HepG2 (cell line): ENCODE data around the gene VPS54. TPM values are rescaled to one million over a fixed set of nuclear protein-coding genes. Genes with fewer than 3 reads are reported as not detected.

ENCODE experiments used
- BCL6 ChIP-seq: IDR thresholded peaks from 2 replicates; pipeline ENCODE4 v1.6.1; 2016; ENCODE audit warnings: missing genetic modification reagents, missing compliant biosample characterization
- CBX1 ChIP-seq: IDR thresholded peaks from one replicate; pipeline ENCODE4 v1.6.1; 2016; ENCODE audit warnings: antibody characterized with exemption, low read depth
- ELF4 ChIP-seq: sonication (generic); formaldehyde crosslinking; IDR thresholded peaks from 2 replicates; pipeline ENCODE4 v1.5.0; 2020; ENCODE audit warnings: missing genetic modification reagents, mild to moderate bottlenecking, moderate library complexity, borderline replicate concordance
- FOXA3 ChIP-seq: IDR thresholded peaks from 2 replicates; pipeline ENCODE4 v1.6.1; 2016; ENCODE audit warnings: missing genetic modification reagents, missing compliant biosample characterization
- FOXK1 ChIP-seq: sonication (generic); formaldehyde crosslinking; IDR thresholded peaks from 2 replicates; pipeline ENCODE4 v1.4.0; 2020; ENCODE audit warnings: low read depth, missing genetic modification reagents, borderline replicate concordance
- FOXM1 ChIP-seq: sonication (generic); formaldehyde crosslinking; IDR thresholded peaks from 2 replicates; pipeline ENCODE4 v1.5.0; 2020; ENCODE audit warnings: missing genetic modification reagents
- JUN ChIP-seq: sonication (generic); formaldehyde crosslinking; IDR thresholded peaks from 2 replicates; pipeline ENCODE4 v1.4.0; 2020; ENCODE audit warnings: mild to moderate bottlenecking, missing genetic modification reagents
- KDM1A ChIP-seq: IDR thresholded peaks from 2 replicates; pipeline ENCODE4 v1.6.1; 2016; ENCODE audit warnings: missing compliant biosample characterization
- PBX3 ChIP-seq: sonication (generic); formaldehyde crosslinking; IDR thresholded peaks from 2 replicates; pipeline ENCODE4 v1.8.1; 2023; ENCODE audit warnings: missing genetic modification reagents, inconsistent platforms, borderline replicate concordance
- POLR2G ChIP-seq: fragments of 200-400 bp; formaldehyde crosslinking; IDR thresholded peaks from 2 replicates; pipeline ENCODE4 v1.6.1; 2018; ENCODE audit warnings: mild to moderate bottlenecking, low read depth, low read length, moderate library complexity
- PRDM15 ChIP-seq: sonication (generic); formaldehyde crosslinking; IDR thresholded peaks from 2 replicates; pipeline ENCODE4 v1.4.0; 2020; ENCODE audit warnings: missing genetic modification reagents
- SOX5 ChIP-seq: IDR thresholded peaks from 2 replicates; pipeline ENCODE4 v1.6.1; 2016; ENCODE audit warnings: borderline replicate concordance
- SSRP1 ChIP-seq: IDR thresholded peaks from 2 replicates; pipeline ENCODE4 v1.6.1; 2016; ENCODE audit warnings: control low read depth
- ZBTB3 ChIP-seq: sonication (generic); formaldehyde crosslinking; IDR thresholded peaks from 2 replicates; pipeline ENCODE4 v1.4.0; 2020; ENCODE audit warnings: low read depth, mild to moderate bottlenecking, moderate library complexity, missing genetic modification reagents, borderline replicate concordance
- ZIK1 ChIP-seq: sonication (generic); formaldehyde crosslinking; IDR thresholded peaks from 2 replicates; pipeline ENCODE4 v1.5.0; 2020; ENCODE audit warnings: mild to moderate bottlenecking, low read depth, missing genetic modification reagents, borderline replicate concordance
- ZNF136 ChIP-seq: sonication (generic); formaldehyde crosslinking; IDR thresholded peaks from 2 replicates; pipeline ENCODE4 v1.8.1; 2022; ENCODE audit warnings: low read depth, mild to moderate bottlenecking, moderate library complexity, missing genetic modification reagents
- ZNF17 ChIP-seq: sonication (generic); formaldehyde crosslinking; IDR thresholded peaks from 2 replicates; pipeline ENCODE4 v1.5.0; 2020; ENCODE audit warnings: mild to moderate bottlenecking, missing genetic modification reagents
- ZNF263 ChIP-seq: sonication (generic); formaldehyde crosslinking; IDR thresholded peaks from 2 replicates; pipeline ENCODE4 v1.4.0; 2020; ENCODE audit warnings: missing genetic modification reagents
- ZNF382 ChIP-seq: sonication (generic); formaldehyde crosslinking; IDR thresholded peaks from 2 replicates; pipeline ENCODE4 v1.5.0; 2020; ENCODE audit warnings: missing genetic modification reagents, mild to moderate bottlenecking, borderline replicate concordance
- ZNF691 ChIP-seq: sonication (generic); formaldehyde crosslinking; IDR thresholded peaks from 2 replicates; pipeline ENCODE4 v1.4.0; 2020; ENCODE audit warnings: missing genetic modification reagents, low read depth, mild to moderate bottlenecking, borderline replicate concordance
- ZNF816 ChIP-seq: sonication (generic); formaldehyde crosslinking; IDR thresholded peaks from 2 replicates; pipeline ENCODE4 v1.8.0; 2022; ENCODE audit warnings: missing genetic modification reagents, mild to moderate bottlenecking, borderline replicate concordance
- ZNF839 ChIP-seq: sonication (generic); formaldehyde crosslinking; IDR thresholded peaks from 2 replicates; pipeline ENCODE4 v1.4.0; 2020; ENCODE audit warnings: missing genetic modification reagents, mild to moderate bottlenecking, borderline replicate concordance
- ZSCAN12 ChIP-seq: sonication (generic); formaldehyde crosslinking; IDR thresholded peaks from 2 replicates; pipeline ENCODE4 v1.9.0; 2021; ENCODE audit warnings: mild to moderate bottlenecking, missing genetic modification reagents
- ZSCAN25 ChIP-seq: sonication (generic); formaldehyde crosslinking; IDR thresholded peaks from 2 replicates; pipeline ENCODE4 v1.8.0; 2022; ENCODE audit warnings: mild to moderate bottlenecking, missing genetic modification reagents
- polyA plus RNA-seq, 8 experiments: library from polyadenylated mRNA; depleted of rRNA in 3 of 8; stranded (reverse) in 7 of 8; unstranded in 1 of 8; fragments of >200 nt; fragmentation: Illumina TruSeq in 4 of 8; extraction: Trizol in 4 of 8; gene quantifications; 2 replicates each; pipeline versions ENCODE4 v1.2.1 to v1.2.3, GENCODE V29; 2011 to 2016; ENCODE audit warnings: low read depth in 4 of 8, missing spikeins in 1 of 8, mixed read lengths in 1 of 8; ENCODE audit not compliant: insufficient read depth in 1 of 8
- total RNA-seq, 5 experiments: library from RNA; depleted of rRNA; stranded (reverse); fragments of >200 nt; fragmentation: Illumina TruSeq; extraction: Trizol; gene quantifications; 2 replicates each; pipeline ENCODE4 v1.2.3, GENCODE V29; 2016; ENCODE audit warnings: low read depth in 1 of 5

Gene VPS54
- total and polyA plus RNA-seq, 2 of the 13 experiments (the other 11 are each of a cell fraction or from before 2014, with no cell fraction given) = 64.7 to 77.5 TPM

- no peak; the same call in 1 of the 2 replicates for TF ChIP-seq PRDM15 (CRISPR knock-in tag)
- TF ChIP-seq FOXA3 = peak; percentile 92
- TF ChIP-seq PBX3 (CRISPR knock-in tag) = no peak
- no peak for TF ChIP-seq ZBTB3 (CRISPR knock-in tag)
- no peak for TF ChIP-seq ZSCAN12 (CRISPR knock-in tag)
- peak; percentile 86 for TF ChIP-seq BCL6
- 0 out of 2 replicates have a peak, but pooled peaks have one; percentile 7 for TF ChIP-seq JUN (CRISPR knock-in tag)
- 0 out of 2 replicates have a peak, but pooled peaks have one; percentile 61 for TF ChIP-seq ELF4 (CRISPR knock-in tag)
- TF ChIP-seq ZNF263 (CRISPR knock-in tag) = no peak
- TF ChIP-seq KDM1A (CRISPR knock-in tag) = 0 out of 2 replicates have a peak, but pooled peaks have one; percentile 48
- TF ChIP-seq ZNF816 (CRISPR knock-in tag) = peak; percentile 84
- TF ChIP-seq FOXM1 = no peak
- no peak for TF ChIP-seq CBX1
- TF ChIP-seq ZNF691 (CRISPR knock-in tag) = no peak
- TF ChIP-seq ZNF382 (CRISPR knock-in tag) = no peak
- no peak for TF ChIP-seq POLR2G
- no peak for TF ChIP-seq ZNF136 (CRISPR knock-in tag)
- TF ChIP-seq FOXK1 (CRISPR knock-in tag) = peak; percentile 30; the same call in 1 of the 2 replicates
- TF ChIP-seq SSRP1 (CRISPR knock-in tag) = 0 out of 2 replicates have a peak, but pooled peaks have one; percentile 60
- no peak for TF ChIP-seq ZSCAN25
- 0 out of 2 replicates have a peak, but pooled peaks have one; percentile 42 for TF ChIP-seq SOX5
- TF ChIP-seq ZNF839 = no peak
- no peak for TF ChIP-seq ZIK1 (CRISPR knock-in tag)
- TF ChIP-seq ZNF17 (CRISPR knock-in tag) = no peak
Observed at GRCh38 chr2:64024259-64024949, 5.2 kb upstream of the VPS54 start (continued).
